GM12878 (cell line): ENCODE results near the gene SCRN1. TPM values are rescaled to one million over a fixed set of nuclear protein-coding genes. Genes with fewer than 3 reads are reported as not detected.

Experiments used
- ATAC-seq: fragments of 200-7000 bp; cut with Tn5 transposase; 3 replicates; pipeline ENCODE4 v1.9.1; 2020; ENCODE audit warnings: mild to moderate bottlenecking, moderate library complexity
- BruUV-seq: library from RNA; stranded (reverse); fragments of 400-500 nt; replicated peaks from 2 replicates; lab custom pipeline; 2021; lab: Mats Ljungman, UMichigan
- CTCF ChIA-PET: fragments of 300-600 bp; sonication (Branson Sonifier 250); formaldehyde crosslinking; extraction: SDS; loops from one replicate; lab custom pipeline; 2021; ENCODE audit warnings: inconsistent platforms; lab: Yijun Ruan, JAX
- POLR2A ChIA-PET: fragments of 350-600 bp; formaldehyde crosslinking; extraction: SDS; loops from one replicate; lab custom pipeline; 2021; ENCODE audit warnings: inconsistent platforms; lab: Charles Lee
- RAD21 ChIA-PET: fragments of 300-600 bp; sonication (Branson Sonifier 250); formaldehyde crosslinking; loops from one replicate; lab custom pipeline; 2023; ENCODE audit warnings: antibody characterized with exemption; ENCODE audit not compliant: unreplicated experiment; lab: Charles Lee
- SMC1A ChIA-PET: fragments of 300-600 bp; sonication (Branson Sonifier 250); formaldehyde crosslinking; loops from one replicate; lab custom pipeline; 2023; ENCODE audit not compliant: unreplicated experiment, uncharacterized antibody; lab: Charles Lee
- DNase-seq: peaks from one replicate; pipeline ENCODE4 v3.0.0-alpha.2; 2011; ENCODE audit warnings: low read depth, low spot score
- FAIRE-seq: peaks from 3 replicates; lab custom pipeline; 2011; peaks lifted over from hg19 to GRCh38; lab: Jason Lieb, UNC
- H2AFZ ChIP-seq: 2 replicates; pipeline ENCODE4 v1.6.0; 2011; ENCODE audit warnings: low read depth, low read length, control low read depth; ENCODE audit not compliant: control insufficient read depth
- H3K27ac ChIP-seq: 2 replicates; pipeline ENCODE4 v1.5.1; 2011; ENCODE audit warnings: control low read depth; ENCODE audit not compliant: control insufficient read depth, insufficient read depth
- H3K27me3 ChIP-seq, 2 experiments: replicated peaks in 1 of 2; 2 replicates each; pipeline versions ENCODE4 v1.6.0 to v1.6.1; 2011; ENCODE audit warnings: low read length in 1 of 2; ENCODE audit not compliant: control insufficient read depth in 2 of 2, insufficient read depth in 2 of 2
- H3K36me3 ChIP-seq, 2 experiments: 2 replicates each; pipeline ENCODE4 v1.5.1; 2011; ENCODE audit warnings: low read length in 1 of 2; ENCODE audit not compliant: control insufficient read depth in 2 of 2, insufficient read depth in 2 of 2
- H3K4me1 ChIP-seq: 2 replicates; pipeline ENCODE4 v1.6.1; 2011; ENCODE audit warnings: mild to moderate bottlenecking, low read length, moderate library complexity, mixed read lengths; ENCODE audit not compliant: control insufficient read depth, insufficient read depth
- H3K4me2 ChIP-seq: 2 replicates; pipeline ENCODE4 v1.6.0; 2011; ENCODE audit warnings: control low read depth; ENCODE audit not compliant: control insufficient read depth, insufficient read depth
- H3K4me3 ChIP-seq: fragments of 200-600 bp; sonication (generic); 2 replicates; pipeline ENCODE4 v1.5.1; 2016
- H3K79me2 ChIP-seq: 2 replicates; pipeline ENCODE4 v1.6.0; 2011; ENCODE audit warnings: low read length; ENCODE audit not compliant: control insufficient read depth, insufficient read depth
- H3K9ac ChIP-seq: 2 replicates; pipeline ENCODE4 v1.8.0; 2011; ENCODE audit warnings: low read length, control low read depth, mixed read lengths; ENCODE audit not compliant: control insufficient read depth, insufficient read depth
- H3K9me3 ChIP-seq: replicated peaks from 3 replicates; pipeline ENCODE4 v1.5.1; 2011; ENCODE audit warnings: mild to moderate bottlenecking, low read length; ENCODE audit not compliant: control insufficient read depth, insufficient read depth
- H4K20me1 ChIP-seq: 2 replicates; pipeline ENCODE4 v1.6.0; 2011; ENCODE audit not compliant: control insufficient read depth, insufficient read depth
- CBX5 ChIP-seq: sonication (generic); IDR thresholded peaks from 2 replicates; pipeline ENCODE4 v1.6.1; 2016; ENCODE audit warnings: low read depth, moderate library complexity, mild to moderate bottlenecking, inconsistent platforms
- CHD4 ChIP-seq: fragments of 200-600 bp; sonication (generic); IDR thresholded peaks from 2 replicates; pipeline ENCODE4 v1.6.1; 2016; ENCODE audit warnings: mild to moderate bottlenecking
- CTCF ChIP-seq, 3 experiments: IDR thresholded peaks in 2 of 3; conservative IDR thresholded peaks in 1 of 3; 2 replicates each; pipeline ENCODE4 v1.5.1; 2011; ENCODE audit warnings: low read depth in 3 of 3, low read length in 3 of 3, mild to moderate bottlenecking in 3 of 3, control low read depth in 2 of 3, moderate library complexity in 2 of 3, inconsistent platforms in 1 of 3, mixed read lengths in 1 of 3; ENCODE audit not compliant: control insufficient read depth in 2 of 3, insufficient read depth in 1 of 3; ENCODE audit errors: extremely low read depth in 1 of 3
- EED ChIP-seq: sonication (generic); IDR thresholded peaks from 2 replicates; pipeline ENCODE4 v1.6.1; 2016; ENCODE audit warnings: antibody characterized with exemption, low read depth
- GABPA ChIP-seq: IDR thresholded peaks from 2 replicates; pipeline ENCODE4 v1.6.1; 2014; ENCODE audit warnings: antibody characterized with exemption, low read depth, mild to moderate bottlenecking, inconsistent platforms
- HDAC2 ChIP-seq: fragments of 200-600 bp; sonication (generic); IDR thresholded peaks from 2 replicates; pipeline ENCODE4 v1.6.1; 2017
- IKZF2 ChIP-seq, 2 experiments: fragments of 450-650 bp; IDR thresholded peaks; 2 replicates each; pipeline ENCODE4 v1.6.1; 2017; ENCODE audit warnings: mild to moderate bottlenecking in 2 of 2, moderate library complexity in 2 of 2
- KLF5 ChIP-seq: fragments of 450-650 bp; IDR thresholded peaks from 2 replicates; pipeline ENCODE4 v1.6.1; 2014; ENCODE audit warnings: mild to moderate bottlenecking; ENCODE audit not compliant: partially characterized antibody
- RAD51 ChIP-seq: fragments of 450-650 bp; IDR thresholded peaks from 2 replicates; pipeline ENCODE4 v1.6.1; 2016; ENCODE audit warnings: moderate library complexity, mild to moderate bottlenecking, inconsistent platforms
- SREBF1 ChIP-seq: IDR thresholded peaks from 2 replicates; pipeline ENCODE4 v1.6.1; 2012; ENCODE audit warnings: mild to moderate bottlenecking, low read length
- SRF ChIP-seq, 2 experiments: IDR thresholded peaks; 2 replicates each; pipeline ENCODE4 v1.6.1; 2011; ENCODE audit warnings: low read depth in 2 of 2, low read length in 2 of 2, mild to moderate bottlenecking in 1 of 2, moderate library complexity in 1 of 2
- TARDBP ChIP-seq: IDR thresholded peaks from 2 replicates; pipeline ENCODE4 v1.6.1; 2016; ENCODE audit warnings: borderline replicate concordance
- ZBTB40 ChIP-seq: fragments of 450-650 bp; IDR thresholded peaks from 2 replicates; pipeline ENCODE4 v1.6.1; 2016; ENCODE audit warnings: mild to moderate bottlenecking, moderate library complexity, borderline replicate concordance
- WGBS: methylation state at CpG from one replicate; pipeline ENCODE4 v1.1.6; 2016; ENCODE audit warnings: low lambda C conversion rate; ENCODE audit not compliant: insufficient replicate concordance, insufficient coverage; ENCODE audit errors: missing lambda C conversion rate; 5-methylcytosine and 5-hydroxymethylcytosine counted together
- in situ Hi-C: fragments of 300-500 bp; cut with MboI; formaldehyde crosslinking; loops from 9 replicates; pipeline ENCODE4 v1.14.3; 2018; ENCODE audit warnings: mixed read lengths
- intact Hi-C: fragments of 100-400 bp; cut with micrococcal nuclease; formaldehyde crosslinking; loops from one replicate; pipeline ENCODE4 v1.14.2; 2022; ENCODE audit not compliant: unreplicated experiment
- polyA plus RNA-seq, 11 experiments: library from polyadenylated mRNA; depleted of rRNA in 4 of 11; unstranded in 6 of 11; stranded (reverse) in 5 of 11; fragments of >200 nt; fragmentation: Nextera tagmentation in 4 of 11; fragmentation: Illumina TruSeq in 1 of 11; extraction: Ambion mirVana in 4 of 11; extraction: Trizol in 1 of 11; gene quantifications; 1 replicate in 1 of 11; 2 replicates in 10 of 11; pipeline versions ENCODE4 v1.2.1 to v1.2.3, GENCODE V29; 2011 to 2016; ENCODE audit warnings: inconsistent platforms in 2 of 11, missing spikeins in 2 of 11, low read depth in 1 of 11
- total RNA-seq, 4 experiments: library from RNA; depleted of rRNA in 3 of 4; stranded (reverse); fragments of >200 nt in 3 of 4; fragmentation: Illumina TruSeq in 1 of 4; extraction: Trizol in 1 of 4; gene quantifications; 2 replicates each; pipeline versions ENCODE4 v1.2.1 to v1.2.3, GENCODE V29; 2013 to 2021
- TF ChIP-seq, protein P1 (sequence below): fragments of 450-650 bp; IDR thresholded peaks from 2 replicates; pipeline ENCODE4 v1.6.1; 2016; ENCODE audit warnings: mild to moderate bottlenecking
- TF ChIP-seq, protein P2 (sequence below): fragments of 450-650 bp; IDR thresholded peaks from 2 replicates; pipeline ENCODE4 v1.6.1; 2017; ENCODE audit warnings: mild to moderate bottlenecking, low read depth, inconsistent platforms; ENCODE audit not compliant: poor library complexity, severe bottlenecking

Gene SCRN1
- total and polyA plus RNA-seq, 10 of the 15 experiments (the other 5 are each of a cell fraction or from before 2014, with no cell fraction given): 11.1 to 67.6 (median 41.7) TPM

- TF ChIP-seq, protein P1, sequence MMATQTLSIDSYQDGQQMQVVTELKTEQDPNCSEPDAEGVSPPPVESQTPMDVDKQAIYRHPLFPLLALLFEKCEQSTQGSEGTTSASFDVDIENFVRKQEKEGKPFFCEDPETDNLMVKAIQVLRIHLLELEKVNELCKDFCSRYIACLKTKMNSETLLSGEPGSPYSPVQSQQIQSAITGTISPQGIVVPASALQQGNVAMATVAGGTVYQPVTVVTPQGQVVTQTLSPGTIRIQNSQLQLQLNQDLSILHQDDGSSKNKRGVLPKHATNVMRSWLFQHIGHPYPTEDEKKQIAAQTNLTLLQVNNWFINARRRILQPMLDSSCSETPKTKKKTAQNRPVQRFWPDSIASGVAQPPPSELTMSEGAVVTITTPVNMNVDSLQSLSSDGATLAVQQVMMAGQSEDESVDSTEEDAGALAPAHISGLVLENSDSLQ: no peak
- TF ChIP-seq KLF5 (no peak), SREBF1 (no peak), EED (no peak), CTCF (IDR thresholded peaks at IDR 0.05 in 2 of 3, conservative IDR thresholded peaks at IDR 0.05 in 1 of 3; ENCODE audit: control insufficient read depth in 2 of 3, extremely low read depth in 1 of 3, insufficient read depth in 1 of 3, low read depth in 3 of 3, low read length in 3 of 3) (no peak), IKZF2 (IDR thresholded peaks at IDR 0.05) (no peak)
These were observed 15.3 kb downstream of the SCRN1 start (continued) for GRCh38 chr7:29974286-29974685.

DNA sequence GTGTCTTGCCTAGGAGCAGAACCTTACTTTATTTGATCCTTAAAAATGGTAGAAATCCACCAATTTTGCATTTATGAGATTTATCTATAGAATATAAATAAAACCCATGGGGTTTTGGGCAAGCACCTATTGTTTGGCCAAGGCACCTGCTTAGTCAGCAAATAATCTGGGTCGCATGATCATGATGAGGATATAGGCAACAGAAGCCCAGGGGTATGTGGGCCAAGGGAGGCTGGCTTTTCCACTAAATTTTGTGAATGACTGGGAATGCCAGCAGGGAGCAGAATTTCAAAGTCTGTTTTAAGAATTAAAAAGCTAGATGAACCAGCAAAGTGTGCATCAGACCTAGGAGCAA is 17.3 kb downstream of the SCRN1 start:
- H3K4me2 ChIP-seq: no peak overlapping the region
- ATAC-seq (no peak), FAIRE-seq (no peak), DNase-seq (no peak)
- H2AFZ ChIP-seq: no peak overlapping the region
- peaks cover 3% of the 10 kb centered on the region; the same call in 1 of the 2 replicates for H3K4me1 ChIP-seq
- H3K27me3 ChIP-seq: no peaks in the 10 kb centered on the region
- in situ Hi-C loops (no loop called here), intact Hi-C loops (no loop called here)
- 96% methylated on average over 1 of the region's 1 CpG for WGBS
- no peaks in the 10 kb centered on the region for H4K20me1 ChIP-seq
- ChIA-PET RAD21 (interaction anchor here (1.0 kb wide), 1 partner anchor 16 kb away, joined by 3 read pairs; no protein-coding TSS in a partner anchor), SMC1A (interaction anchor here (1.2 to 1.7 kb wide), 2 partner anchors 9 to 10 kb away, joined by 6 to 7 read pairs; no protein-coding TSS in a partner anchor), POLR2A (interaction anchor here (0.9 kb wide), 1 partner anchor 9 kb away, joined by 3 read pairs; no protein-coding TSS in a partner anchor), CTCF (interaction anchor here (1.1 to 3.0 kb wide), 3 partner anchors 9 to 89 kb away, joined by 4 to 7 read pairs (median 5); no protein-coding TSS in a partner anchor)
- H3K9ac ChIP-seq: no peak overlapping the region
- H3K36me3 ChIP-seq: peaks cover 4 to 9% of the 10 kb centered on the region in 2 experiments; a peak in 3 of 4 replicates
- H3K27ac ChIP-seq: no peak overlapping the region
- BruUV-seq: no TSS peak
- H3K79me2 ChIP-seq: peaks cover 18% of the 10 kb centered on the region
- H3K9me3 ChIP-seq: no peaks in the 10 kb centered on the region
- no peak overlapping the region for H3K4me3 ChIP-seq
- TF ChIP-seq GABPA (no peak), SRF (IDR thresholded peaks at IDR 0.05; ENCODE audit: low read depth in 2 of 2, low read length in 2 of 2) (no peak), RAD51 (no peak), HDAC2 (no peak), ZBTB40 (no peak), CHD4 (no peak), CBX5 (no peak), TARDBP (no peak)
- TF ChIP-seq, protein P2, sequence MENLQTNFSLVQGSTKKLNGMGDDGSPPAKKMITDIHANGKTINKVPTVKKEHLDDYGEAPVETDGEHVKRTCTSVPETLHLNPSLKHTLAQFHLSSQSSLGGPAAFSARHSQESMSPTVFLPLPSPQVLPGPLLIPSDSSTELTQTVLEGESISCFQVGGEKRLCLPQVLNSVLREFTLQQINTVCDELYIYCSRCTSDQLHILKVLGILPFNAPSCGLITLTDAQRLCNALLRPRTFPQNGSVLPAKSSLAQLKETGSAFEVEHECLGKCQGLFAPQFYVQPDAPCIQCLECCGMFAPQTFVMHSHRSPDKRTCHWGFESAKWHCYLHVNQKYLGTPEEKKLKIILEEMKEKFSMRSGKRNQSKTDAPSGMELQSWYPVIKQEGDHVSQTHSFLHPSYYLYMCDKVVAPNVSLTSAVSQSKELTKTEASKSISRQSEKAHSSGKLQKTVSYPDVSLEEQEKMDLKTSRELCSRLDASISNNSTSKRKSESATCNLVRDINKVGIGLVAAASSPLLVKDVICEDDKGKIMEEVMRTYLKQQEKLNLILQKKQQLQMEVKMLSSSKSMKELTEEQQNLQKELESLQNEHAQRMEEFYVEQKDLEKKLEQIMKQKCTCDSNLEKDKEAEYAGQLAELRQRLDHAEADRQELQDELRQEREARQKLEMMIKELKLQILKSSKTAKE: no peak
